ENCODE data around the gene KRTCAP3.

The KRTCAP3 gene

DNA sequence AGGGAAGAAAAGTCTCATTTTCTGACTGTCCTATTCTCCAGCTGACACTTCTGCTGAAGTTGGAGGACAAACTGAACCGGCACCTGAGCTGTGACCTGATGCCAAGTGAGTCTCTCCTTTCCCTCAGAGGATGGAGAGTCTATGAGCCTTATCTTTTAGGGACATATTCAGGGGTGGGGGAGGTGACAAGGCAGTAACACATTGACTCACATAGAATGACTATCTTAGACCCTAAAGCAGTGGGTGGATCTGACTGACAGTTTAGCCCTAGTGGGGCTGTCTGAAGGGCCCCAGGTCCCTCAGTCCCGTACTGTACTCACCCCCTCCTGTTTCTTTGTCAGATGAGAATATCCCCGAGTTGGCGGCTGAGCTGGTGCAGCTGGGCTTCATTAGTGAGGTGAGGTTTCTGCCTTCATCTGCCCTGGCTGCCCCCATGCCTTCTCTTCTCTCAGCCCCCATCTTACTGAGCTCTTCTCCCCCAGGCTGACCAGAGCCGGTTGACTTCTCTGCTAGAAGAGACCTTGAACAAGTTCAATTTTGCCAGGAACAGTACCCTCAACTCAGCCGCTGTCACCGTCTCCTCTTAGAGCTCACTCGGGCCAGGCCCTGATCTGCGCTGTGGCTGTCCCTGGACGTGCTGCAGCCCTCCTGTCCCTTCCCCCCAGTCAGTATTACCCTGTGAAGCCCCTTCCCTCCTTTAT is 805 bp upstream of the KRTCAP3 start:
- DNase-seq (ENCODE audit: low read depth in 2 of 2), result no peak

DNA sequence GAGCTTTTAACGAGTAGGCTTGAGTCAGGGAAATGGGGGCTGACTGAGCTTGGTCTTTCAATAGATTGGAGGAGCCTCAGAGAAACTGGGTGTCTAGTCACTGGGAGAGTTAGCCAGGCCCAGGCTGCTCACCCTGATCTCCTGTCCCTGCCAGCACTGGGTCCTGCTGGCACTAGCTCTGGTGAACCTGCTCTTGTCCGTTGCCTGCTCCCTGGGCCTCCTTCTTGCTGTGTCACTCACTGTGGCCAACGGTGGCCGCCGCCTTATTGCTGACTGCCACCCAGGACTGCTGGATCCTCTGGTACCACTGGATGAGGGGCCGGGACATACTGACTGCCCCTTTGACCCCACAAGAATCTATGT is 720 bp downstream of the KRTCAP3 start:
- no peak for DNase-seq (ENCODE audit: low read depth in 2 of 2)

DNA sequence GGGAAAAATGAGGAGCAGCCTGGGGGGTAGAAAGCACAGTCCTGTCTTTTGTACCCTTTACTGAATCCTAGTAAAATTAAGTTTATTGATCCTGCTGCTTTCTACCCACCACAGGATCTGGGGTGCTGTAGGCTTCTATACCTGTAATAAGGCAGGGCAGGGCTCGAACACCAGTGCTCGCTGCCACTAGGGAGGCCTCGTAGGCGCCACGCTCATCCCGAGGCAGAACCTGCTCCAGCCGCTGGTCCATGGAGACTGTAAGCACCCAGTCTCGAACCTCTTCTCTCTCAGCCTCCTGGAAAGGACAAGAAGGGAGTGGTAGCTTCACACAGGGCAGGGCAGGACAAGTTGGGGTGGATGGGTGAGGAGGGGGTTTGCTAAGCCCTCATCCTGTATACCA is 3.0 kb downstream of the KRTCAP3 start:
- DNase-seq (ENCODE audit: low read depth in 2 of 2), result no peak

DNA sequence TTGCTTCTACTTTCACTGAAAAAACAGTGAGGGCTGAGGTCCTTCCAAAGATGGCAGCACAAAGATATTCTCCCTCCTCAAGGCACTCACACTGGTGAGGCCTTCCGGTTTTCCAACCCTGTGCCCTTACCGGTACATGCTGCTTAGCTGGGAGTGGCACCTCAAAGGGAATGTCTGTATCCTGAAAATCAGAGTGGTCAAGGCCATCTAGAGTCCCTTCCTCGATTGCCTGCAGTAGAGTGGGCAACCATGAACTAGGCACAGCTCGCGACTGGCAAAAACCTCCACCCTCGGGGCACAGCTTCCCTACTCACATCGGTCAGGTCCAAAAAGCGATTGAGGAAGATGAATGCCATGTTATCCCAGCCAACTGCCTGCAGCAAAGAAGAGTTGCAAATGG is 3.4 kb downstream of the KRTCAP3 start:
- no peak for DNase-seq (ENCODE audit: low read depth in 2 of 2)

DNA sequence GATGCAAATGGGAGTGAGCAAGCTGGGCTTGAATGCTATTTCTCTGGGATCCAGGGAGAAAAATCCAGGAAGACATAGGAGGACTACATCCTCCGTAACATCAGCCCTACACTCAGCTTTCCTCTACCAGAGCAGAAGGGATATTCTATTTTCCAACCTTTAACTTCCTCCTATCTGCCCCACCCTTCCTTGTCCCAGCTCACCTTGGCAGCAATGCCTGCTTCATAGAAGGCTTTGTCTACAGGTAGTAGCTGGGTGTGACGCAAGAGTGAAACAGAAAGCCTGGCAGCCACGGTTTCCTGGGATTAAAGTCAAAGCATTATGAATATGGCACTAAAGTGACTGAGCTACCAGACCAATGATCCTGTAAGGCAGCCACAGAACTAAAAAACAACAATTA is 3.9 kb downstream of the KRTCAP3 start:
- no peak for DNase-seq (ENCODE audit: low read depth in 2 of 2)

DNA sequence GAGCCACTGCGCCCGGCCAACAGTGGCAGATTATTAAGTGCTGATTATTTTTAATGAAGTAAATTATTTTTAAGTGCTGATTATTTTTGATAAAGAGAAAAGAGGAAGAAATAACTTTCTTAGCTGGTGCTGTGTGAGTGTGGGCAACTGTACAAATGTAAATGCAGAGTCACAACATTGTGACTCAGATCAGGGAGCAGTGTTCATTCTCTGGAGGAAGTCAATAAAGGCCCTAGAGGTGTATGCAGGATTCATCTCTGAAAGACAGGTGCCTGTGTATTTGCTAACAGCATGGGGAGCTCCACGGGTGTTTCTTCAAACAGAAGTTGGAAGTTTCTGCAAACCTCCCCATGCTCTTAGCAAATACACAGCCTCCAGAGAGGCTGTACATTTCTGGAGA is 6.2 kb downstream of the KRTCAP3 start:
- no peak for DNase-seq (ENCODE audit: low read depth in 2 of 2)

DNA sequence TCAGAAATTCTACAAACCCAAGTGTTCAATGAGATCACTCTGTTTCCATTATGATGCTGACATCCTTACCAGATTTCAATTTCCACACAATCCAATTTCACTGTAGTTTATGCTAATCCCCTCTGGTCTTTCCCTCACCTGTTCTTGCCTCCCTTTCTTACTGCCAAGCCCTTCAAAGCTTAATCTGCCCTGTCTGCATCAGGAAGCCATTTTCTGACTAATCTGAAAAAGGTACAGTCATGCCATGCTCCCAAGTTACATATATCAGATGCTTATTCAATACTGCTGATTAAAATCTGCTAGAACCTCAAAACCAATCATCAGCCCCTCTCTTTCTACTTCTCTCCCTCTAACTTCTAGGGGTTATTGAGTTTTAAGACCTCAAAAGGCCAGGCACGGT is 8.9 kb downstream of the KRTCAP3 start:
- no peak for DNase-seq (ENCODE audit: low read depth in 2 of 2)

DNA sequence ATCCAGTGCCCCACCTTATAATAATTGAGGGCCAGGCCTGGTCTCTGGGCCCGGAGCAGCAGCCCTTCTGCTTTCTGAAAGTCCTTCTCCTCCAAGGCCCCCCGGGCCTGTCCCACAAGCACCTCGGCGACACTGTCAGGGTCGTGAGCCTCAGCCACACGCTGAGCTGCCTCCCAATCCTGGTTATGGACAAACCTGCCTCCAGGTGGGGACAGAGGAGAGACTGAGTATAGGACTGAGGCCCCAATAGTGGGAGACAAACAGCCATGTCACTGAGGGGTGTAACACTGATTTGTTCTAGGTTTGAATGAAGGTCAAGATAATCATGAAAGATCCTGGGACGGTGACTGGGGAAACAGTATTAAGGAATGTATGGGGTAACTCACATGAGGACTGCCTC is 11.8 kb downstream of the KRTCAP3 start:
- DNase-seq (ENCODE audit: low read depth in 2 of 2), result no peak

DNA sequence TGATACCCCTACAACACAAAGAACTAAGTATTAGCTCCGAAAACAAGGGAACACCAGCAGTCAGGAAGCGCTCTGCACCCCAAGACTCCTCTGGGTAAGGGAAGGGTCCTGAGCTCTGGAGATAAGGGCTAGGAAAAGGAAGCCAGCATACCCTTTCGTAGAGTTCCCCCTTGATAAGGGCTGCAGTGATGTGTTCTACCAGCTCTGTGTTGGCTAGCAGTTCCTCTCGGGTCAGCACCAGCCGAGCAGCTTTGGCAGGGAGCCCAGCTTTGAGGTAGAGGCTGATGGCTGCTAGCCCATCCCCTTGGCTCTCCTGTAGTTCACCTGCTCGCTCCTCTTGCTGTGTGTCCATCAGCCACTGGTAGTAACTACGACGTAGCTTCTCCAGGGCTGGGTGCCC is 18.9 kb downstream of the KRTCAP3 start:
- DNase-seq (ENCODE audit: low read depth in 2 of 2), result no peak

DNA sequence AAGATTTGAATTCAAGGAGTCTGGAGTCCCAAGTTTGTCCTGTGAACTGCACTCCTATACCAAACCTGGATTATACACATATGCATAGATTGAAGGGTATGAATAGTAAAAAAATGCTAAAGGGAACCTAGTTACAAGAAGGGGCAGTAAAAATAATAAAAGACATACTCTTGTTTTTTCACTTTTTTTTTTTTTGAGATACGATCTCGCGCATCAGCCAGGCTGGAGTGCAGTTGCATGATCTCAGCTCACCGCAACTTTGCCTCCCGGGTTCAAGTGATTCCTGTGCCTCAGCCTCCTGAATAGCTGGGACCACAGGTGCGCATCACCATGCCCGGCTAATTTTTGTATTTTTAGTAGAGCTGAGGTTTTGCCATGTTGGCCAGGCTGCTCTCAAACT is 22.3 kb downstream of the KRTCAP3 start:
- no peak for DNase-seq (ENCODE audit: low read depth in 2 of 2)

DNA sequence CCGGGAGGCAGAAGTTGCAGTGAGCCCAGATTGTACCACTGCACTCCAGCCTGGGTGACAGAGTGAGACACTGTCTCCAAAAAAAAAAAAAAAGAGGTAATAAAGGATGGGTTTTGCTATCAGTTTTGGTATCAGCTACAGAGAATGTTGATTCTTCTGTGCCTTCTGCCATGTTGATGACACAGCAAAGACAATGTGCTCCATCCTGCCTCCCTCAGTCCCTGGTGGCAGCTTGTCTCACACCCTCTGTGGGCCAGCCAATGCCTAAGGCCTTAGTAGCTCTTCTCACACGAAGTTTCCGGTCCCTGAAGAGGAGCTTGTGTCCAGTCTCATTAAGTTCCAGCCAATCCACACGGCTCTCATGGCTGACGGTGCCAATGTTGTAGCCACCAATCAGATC is 29.8 kb downstream of the KRTCAP3 start:
- no peak for DNase-seq (ENCODE audit: low read depth in 2 of 2)

DNA sequence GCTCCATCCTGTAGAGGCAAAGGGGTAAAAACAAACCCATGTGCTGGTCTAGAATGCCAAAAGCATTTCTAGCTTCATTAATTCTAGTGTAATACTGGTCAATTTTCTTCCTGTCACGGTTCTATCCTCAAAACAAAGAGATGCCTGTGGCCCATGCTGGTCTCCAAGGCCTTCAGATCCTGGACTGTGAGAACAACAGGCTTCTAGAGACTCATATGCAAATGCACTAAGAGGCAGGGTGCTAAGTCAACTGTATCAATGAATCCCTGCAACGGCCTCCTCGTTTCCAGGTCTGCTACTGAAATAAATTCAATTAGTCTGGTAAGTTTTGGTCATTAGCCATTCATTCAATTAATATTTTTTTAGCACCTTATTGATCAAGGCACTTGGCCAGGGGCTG is 43.3 kb downstream of the KRTCAP3 start:
- DNase-seq (ENCODE audit: low read depth in 2 of 2), result no peak

DNA sequence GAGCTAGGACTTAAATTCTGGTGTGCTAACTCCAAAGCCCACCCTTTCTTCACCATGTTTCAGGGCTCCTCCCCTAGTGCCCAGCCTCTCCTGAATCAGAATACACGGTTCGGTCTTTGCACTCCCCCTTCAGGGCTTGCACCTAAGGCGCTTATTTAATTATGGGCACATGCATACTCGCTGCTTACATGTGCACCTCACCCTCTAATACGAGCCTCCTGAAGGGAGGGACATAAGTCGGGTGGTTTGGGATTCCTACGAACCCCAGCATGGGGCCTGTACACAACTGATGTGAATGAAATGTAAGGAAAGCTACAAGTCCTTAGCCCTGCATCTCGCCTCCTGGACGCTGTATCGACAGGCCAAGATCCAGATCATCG is 46.9 kb downstream of the KRTCAP3 start:
- DNase-seq (ENCODE audit: low read depth in 2 of 2), result no peak

DNA sequence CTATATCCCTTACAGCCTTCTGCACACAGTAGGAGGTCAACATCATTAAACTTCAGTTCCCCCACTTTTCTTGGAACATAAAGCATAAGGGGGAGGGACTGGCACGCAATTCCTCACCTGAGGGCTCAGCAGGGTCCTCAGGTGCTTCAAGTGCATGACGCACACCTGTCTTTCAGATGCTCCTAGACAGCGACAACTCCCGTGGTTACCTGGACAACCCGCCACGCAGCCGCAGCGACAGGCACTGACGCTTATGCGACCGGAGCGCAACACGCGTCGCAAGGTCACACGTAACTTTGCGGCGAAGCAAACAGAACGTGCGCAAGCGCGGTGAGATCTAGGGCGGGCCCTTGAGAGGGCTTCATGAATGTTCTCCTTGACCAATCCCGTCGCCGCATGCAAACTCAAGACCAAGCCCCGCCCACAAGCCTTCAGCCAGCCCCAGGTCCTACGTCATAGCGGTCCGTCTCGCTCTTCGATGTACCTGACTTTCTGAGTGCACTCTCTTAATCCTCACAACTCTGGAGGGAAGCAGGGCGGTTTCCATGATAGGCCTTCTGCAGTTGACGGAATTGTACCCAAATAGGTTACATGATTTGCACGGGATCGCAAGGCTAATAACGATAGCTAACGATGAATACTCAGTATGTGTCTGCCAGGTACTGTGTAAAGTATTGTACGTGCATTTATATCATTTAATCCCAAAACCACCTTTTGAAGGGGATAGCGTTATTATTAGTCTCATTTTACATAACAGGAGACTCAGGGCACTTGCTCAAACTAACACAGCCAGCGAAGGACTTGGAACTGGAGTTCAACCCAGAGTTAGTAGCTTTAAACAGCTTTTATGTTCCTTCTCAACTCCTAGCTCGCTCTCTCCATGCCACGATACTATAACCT is 47.6 kb downstream of the KRTCAP3 start, which contains the start of gene IFT172:
Gene IFT172, minus strand, starts transcription at position 246 of the 900 bp plus-strand sequence. Its CDS starts 90 bp downstream, at position 156.
- peak; percentile 96 to 99 for DNase-seq (ENCODE audit: low read depth in 2 of 2)

DNA sequence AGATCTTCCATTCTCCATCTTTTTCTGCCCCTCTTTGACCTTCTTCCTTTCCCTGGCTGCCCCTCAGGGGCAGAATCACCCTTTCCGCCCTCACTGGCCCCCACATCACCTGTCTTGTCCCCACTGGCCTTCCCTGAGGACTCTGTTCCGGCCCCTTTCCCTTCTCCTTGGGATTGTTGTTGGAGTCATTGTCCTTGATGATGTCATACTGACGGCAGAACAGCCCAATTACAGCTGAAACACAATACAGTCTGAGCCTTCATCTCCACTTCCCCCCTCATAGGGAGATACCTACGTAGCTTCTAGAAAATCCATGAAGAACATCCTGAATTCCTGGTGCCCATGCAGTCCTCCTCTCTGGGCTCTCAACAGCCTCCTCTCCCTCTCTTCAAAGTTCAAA is 50.4 kb downstream of the KRTCAP3 start:
- DNase-seq (ENCODE audit: low read depth in 2 of 2), result no peak

DNA sequence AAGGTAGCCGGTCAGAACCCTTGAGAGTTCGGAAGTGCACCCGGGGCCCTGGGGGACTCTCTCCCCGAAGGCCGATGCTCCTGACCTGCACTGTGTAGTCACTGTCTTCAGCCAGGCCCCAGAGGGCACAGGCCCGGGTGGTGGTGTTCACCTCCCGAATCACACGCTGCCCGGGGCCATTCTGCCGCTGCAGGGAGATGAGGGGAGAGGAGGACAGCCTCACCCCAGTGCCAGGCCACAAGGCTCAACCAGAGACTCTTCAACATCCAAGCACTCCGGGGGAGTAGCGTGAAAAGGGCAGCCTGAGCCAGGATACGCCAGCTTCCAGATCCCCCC is 51.7 kb downstream of the KRTCAP3 start:
- DNase-seq (ENCODE audit: low read depth in 2 of 2), result no peak
